ENCODE measurements around the gene HYLS1. TPM values are rescaled to one million over a fixed set of nuclear protein-coding genes. Genes with fewer than 3 reads are reported as not detected.
A peak's percentile ranks its signal among the peaks of the same experiment; 100 is the strongest.

HYLS1 gene
- total and polyA plus RNA-seq, 9 donors, result 2.2 to 8.8 (median 4.5) TPM

DNA sequence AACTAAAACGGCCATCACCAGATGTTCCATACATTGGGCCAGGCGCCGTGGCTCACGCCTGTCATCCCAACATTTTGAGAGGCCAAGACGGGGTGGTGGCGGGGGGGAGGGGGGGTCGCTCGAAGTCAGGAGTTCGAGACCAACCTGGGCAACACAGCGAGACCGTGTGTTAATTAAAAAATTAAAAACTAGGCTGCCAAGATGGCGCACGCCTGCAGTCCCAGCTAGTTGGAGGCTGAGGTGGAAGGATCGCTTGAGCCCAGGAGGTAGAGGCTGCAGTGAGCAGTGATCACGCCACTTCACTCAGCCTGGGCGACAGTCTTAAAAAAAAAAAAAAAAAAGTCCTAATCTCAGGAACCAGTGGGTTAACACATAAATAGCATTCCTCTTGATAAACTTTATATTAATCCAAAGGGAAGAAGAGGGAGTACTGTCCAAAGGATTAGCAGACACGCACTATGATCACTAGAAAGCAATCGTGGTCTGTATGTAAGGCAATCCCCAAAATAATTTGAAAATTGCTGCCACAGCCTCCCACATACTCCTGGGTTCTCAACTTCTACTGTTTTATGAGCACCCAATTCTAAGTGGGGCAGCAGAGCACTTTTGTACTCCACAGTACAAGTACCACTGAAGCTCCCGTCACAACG lies 14.9 kb downstream of the HYLS1 start:
- Histone ChIP-seq H3K27ac (peak overlapping the region; percentile 16 to 22), H3K9me3 (no peaks in the 10 kb centered on the region), H3K27me3 (no peaks in the 10 kb centered on the region), H3K4me3 (peak overlapping the region; percentile 72), H3K4me1 (ENCODE audit: insufficient read depth) (peaks cover 7% of the 10 kb centered on the region), H3K36me3 (no peaks in the 10 kb centered on the region)
- intact Hi-C loops (cut with DNase I), result no loop called here
- DNase-seq, result no peak
- TF ChIP-seq EP300 (IDR thresholded peaks at IDR 0.05) (no peak), POLR2A (IDR thresholded peaks at IDR 0.05) (no peak)
- TF ChIP-seq, protein P1, sequence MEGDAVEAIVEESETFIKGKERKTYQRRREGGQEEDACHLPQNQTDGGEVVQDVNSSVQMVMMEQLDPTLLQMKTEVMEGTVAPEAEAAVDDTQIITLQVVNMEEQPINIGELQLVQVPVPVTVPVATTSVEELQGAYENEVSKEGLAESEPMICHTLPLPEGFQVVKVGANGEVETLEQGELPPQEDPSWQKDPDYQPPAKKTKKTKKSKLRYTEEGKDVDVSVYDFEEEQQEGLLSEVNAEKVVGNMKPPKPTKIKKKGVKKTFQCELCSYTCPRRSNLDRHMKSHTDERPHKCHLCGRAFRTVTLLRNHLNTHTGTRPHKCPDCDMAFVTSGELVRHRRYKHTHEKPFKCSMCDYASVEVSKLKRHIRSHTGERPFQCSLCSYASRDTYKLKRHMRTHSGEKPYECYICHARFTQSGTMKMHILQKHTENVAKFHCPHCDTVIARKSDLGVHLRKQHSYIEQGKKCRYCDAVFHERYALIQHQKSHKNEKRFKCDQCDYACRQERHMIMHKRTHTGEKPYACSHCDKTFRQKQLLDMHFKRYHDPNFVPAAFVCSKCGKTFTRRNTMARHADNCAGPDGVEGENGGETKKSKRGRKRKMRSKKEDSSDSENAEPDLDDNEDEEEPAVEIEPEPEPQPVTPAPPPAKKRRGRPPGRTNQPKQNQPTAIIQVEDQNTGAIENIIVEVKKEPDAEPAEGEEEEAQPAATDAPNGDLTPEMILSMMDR (IDR thresholded peaks at IDR 0.05), result no peak
- WGBS, 3 donors, result 42 to 48% (median 42%) methylated on average over 20 of the region's 20 CpGs

DNA sequence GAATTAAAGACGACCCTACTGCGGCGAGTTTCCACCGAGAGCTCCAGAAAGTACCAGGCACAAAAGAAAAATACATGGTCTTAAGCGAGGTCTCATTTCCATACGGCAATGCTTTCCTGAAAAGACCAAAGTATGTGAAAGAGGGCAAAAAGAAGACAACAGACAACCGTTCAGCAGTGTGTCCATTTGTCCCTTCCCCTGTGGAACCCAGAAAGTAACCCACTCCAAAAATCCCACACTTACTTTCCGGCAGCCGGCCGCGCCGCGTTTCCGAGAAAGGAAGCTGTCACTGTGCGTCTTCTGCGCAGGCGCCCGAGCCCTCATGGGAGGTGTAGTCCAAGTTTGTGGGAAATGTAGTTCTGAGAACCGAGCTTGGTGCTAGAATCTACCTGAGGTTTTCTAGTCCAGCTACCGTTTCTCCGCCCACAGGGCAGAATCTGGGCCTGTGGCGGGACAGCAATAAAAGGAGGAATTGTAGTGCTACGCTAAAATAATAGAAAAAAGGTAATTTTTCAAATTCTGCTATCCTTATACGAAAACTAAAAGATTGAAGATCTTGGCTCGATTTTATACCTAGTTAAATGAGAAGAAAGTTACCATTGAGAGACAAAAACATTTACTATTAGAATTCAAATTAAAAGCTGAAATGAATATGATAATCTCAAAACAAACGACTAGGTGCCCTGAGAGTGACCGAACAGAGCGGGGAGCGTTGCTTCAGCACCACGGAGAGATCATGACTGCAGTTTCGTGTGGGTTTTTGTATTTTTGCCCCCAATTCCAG lies 15.7 kb downstream of the HYLS1 start, which contains the start of gene PUS3:
PUS3 (minus strand) TSS at position 280 of the 784 bp plus-strand sequence. CDS start 6,922 bp downstream, outside the sequence.
- DNase-seq, result peak; percentile 85 to 93 (median 88)
- Histone ChIP-seq H3K36me3 (no peaks in the 10 kb centered on the region), H3K4me3 (peak within 1 kb of the TSS; percentile 72), H3K4me1 (ENCODE audit: insufficient read depth) (peaks cover 7% of the 10 kb centered on the region), H3K9me3 (no peaks in the 10 kb centered on the region), H3K27me3 (no peaks in the 10 kb centered on the region), H3K27ac (peak within 1 kb of the TSS; percentile 16 to 22)
- TF ChIP-seq, protein P1 (IDR thresholded peaks at IDR 0.05), result no peak
- TF ChIP-seq EP300 (IDR thresholded peaks at IDR 0.05) (no peak), POLR2A (IDR thresholded peaks at IDR 0.05) (peak; percentile 67)
- 0 to 2% (median 1%) methylated on average over 31 of the region's 31 CpGs for WGBS, 3 donors
- intact Hi-C loops (cut with DNase I), result no loop called here

DNA sequence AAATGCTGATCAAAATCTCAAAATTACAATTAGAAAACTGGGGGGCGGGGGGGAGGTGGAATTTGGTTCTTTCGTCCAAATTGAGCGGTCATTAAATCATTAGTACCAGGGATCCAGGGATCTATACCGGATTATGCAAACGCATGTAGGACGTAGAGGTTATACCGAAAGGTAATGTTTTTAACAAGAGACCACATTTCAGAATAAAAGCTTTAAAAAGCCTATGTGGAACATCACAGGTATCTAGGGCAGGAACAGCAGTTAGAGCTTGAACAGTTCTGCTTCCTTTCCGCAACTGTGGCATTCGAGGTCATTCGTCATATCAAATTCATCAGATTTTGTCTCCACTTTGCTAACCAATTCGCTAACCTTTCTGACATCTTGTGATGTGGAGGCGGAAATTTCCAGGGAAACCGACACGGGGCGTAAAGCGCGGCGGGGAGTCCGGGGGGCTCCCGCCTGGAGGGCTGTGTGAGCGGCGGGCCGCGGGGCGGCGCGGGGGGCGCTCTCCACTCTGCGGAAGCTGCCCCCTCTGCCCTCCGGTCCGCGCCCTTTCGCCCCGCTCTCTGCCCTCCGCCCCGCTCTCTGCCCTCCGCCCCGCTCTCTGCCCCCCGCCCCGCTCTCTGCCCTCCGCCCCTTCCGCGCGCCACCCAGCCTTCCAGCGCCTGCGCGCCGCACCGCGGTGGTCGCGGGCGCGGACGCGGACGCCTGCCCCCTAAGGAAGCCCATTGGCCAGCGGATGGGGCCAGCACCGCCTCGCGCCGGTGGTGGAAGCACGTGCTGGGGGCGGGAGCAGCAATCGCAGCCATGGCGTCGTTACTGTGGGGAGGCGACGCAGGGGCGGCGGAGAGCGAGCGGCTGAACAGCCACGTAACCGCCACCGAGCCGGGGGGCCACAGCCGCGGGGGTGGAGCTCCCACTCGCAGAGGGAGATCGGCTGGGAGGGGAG lies 16.5 kb downstream of the HYLS1 start, which contains the start of gene DDX25:
DDX25 (plus strand) TSS at position 798 of the 949 bp plus-strand sequence; CDS start at position 808, 10 bp downstream.
- TF ChIP-seq POLR2A (IDR thresholded peaks at IDR 0.05) (no peak), EP300 (IDR thresholded peaks at IDR 0.05) (no peak)
- TF ChIP-seq, protein P1 (IDR thresholded peaks at IDR 0.05), result no peak
- H3K9me3 ChIP-seq, result no peaks in the 10 kb centered on the region
- no peaks in the 10 kb centered on the region for H3K36me3 ChIP-seq
- WGBS, 3 donors, result 1 to 2% (median 1%) methylated on average over 51 to 81 of the region's 81 CpGs
- peak in 2 of 5 donors; percentile 49 to 57 for DNase-seq
- peaks cover 7% of the 10 kb centered on the region for H3K4me1 ChIP-seq (ENCODE audit: insufficient read depth)
- no peaks in the 10 kb centered on the region for H3K27me3 ChIP-seq
- intact Hi-C loops (cut with DNase I), result no loop called here
- peak within 1 kb of the TSS; percentile 72 for H3K4me3 ChIP-seq
- no peak within 1 kb of the TSS for H3K27ac ChIP-seq

DNA sequence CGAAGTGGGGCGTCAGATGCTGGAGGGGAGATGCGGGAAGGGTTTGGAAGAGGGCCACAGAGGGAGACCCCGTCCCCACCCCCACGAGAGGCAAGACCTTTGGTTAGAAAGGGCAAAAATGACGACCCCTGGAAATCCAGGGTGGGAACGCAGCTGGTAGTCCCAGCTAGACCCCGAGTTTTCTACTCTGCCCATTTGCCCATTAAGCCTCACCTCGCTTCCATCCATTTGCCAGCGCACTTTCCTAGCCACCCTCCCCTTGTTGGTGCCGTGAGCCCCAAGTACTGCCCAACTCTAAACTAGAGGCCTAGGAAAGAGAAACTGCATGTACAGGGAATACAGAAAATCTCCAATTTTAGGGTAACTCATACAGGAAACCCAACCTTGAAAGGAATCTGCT lies 17.2 kb downstream of the HYLS1 start:
- no peak for DNase-seq
- no peaks in the 10 kb centered on the region for H3K9me3 ChIP-seq
- no peaks in the 10 kb centered on the region for H3K36me3 ChIP-seq
- TF ChIP-seq, protein P1 (IDR thresholded peaks at IDR 0.05), result no peak
- TF ChIP-seq EP300 (IDR thresholded peaks at IDR 0.05) (no peak), POLR2A (IDR thresholded peaks at IDR 0.05) (no peak)
- no peak overlapping the region for H3K27ac ChIP-seq
- 44 to 45% (median 45%) methylated on average over 11 of the region's 11 CpGs for WGBS, 3 donors
- no peak overlapping the region for H3K4me3 ChIP-seq
- H3K4me1 ChIP-seq (ENCODE audit: insufficient read depth), result peaks cover 7% of the 10 kb centered on the region
- intact Hi-C loops (cut with DNase I), result no loop called here
- H3K27me3 ChIP-seq, result no peaks in the 10 kb centered on the region
